SKM-1 (cell line): ENCODE results near the gene TMIGD2.
A peak's percentile ranks its signal among the peaks of the same experiment; 100 is the strongest.
"Not testable (repeated sequence)": the region's sequence is repeated elsewhere in the genome, so short reads cannot be mapped to it uniquely, and the experiment has no call there.

Experiments used
- DNase-seq: peaks from one replicate; lab custom pipeline; 2025; ENCODE audit not compliant: unreplicated experiment; lab: John Stamatoyannopoulos, UW

TMIGD2 gene

GRCh38 chr19:4268816-4269430, 33.3 kb downstream of the TMIGD2 start:
- DNase-seq, result no peak

GRCh38 chr19:4267901-4268815, 34.0 kb downstream of the TMIGD2 start:
- no peak for DNase-seq

- DNase-seq, result peak; percentile 15
Observed at GRCh38 chr19:4267101-4267900, 34.9 kb downstream of the TMIGD2 start.

- DNase-seq, result no peak
Observed at GRCh38 chr19:4266253-4267000, 35.8 kb downstream of the TMIGD2 start.

- DNase-seq, result no peak
Observed at GRCh38 chr19:4264812-4265211, 37.4 kb downstream of the TMIGD2 start.

- no peak for DNase-seq
Observed at GRCh38 chr19:4260613-4261191, 41.5 kb downstream of the TMIGD2 start.

DNA sequence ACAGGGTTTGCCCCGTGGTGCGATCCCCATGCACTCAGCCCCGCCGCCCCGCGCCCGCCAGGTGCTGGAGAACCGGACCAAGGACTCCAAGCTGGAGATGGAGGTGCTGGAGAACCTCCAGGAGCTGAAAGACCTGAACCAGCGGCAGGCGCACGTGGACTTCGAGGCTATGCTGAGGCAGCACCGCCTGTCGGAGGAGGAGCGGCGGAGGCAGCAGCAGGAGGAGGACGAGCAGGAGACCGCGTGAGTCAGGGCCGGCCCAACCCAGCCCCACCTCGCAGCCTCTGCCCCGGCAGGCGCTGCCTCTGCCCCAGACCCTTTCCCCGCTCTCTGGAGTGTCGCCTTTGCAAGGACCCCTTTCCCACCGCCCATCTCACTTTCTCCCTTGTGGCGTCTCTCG, 44.0 kb downstream of the TMIGD2 start:
- no peak for DNase-seq

- DNase-seq, result no peak
Observed at GRCh38 chr19:4257025-4257424, 45.2 kb downstream of the TMIGD2 start.

- DNase-seq, result no peak
Observed at GRCh38 chr19:4256563-4256962, 45.6 kb downstream of the TMIGD2 start.

DNA sequence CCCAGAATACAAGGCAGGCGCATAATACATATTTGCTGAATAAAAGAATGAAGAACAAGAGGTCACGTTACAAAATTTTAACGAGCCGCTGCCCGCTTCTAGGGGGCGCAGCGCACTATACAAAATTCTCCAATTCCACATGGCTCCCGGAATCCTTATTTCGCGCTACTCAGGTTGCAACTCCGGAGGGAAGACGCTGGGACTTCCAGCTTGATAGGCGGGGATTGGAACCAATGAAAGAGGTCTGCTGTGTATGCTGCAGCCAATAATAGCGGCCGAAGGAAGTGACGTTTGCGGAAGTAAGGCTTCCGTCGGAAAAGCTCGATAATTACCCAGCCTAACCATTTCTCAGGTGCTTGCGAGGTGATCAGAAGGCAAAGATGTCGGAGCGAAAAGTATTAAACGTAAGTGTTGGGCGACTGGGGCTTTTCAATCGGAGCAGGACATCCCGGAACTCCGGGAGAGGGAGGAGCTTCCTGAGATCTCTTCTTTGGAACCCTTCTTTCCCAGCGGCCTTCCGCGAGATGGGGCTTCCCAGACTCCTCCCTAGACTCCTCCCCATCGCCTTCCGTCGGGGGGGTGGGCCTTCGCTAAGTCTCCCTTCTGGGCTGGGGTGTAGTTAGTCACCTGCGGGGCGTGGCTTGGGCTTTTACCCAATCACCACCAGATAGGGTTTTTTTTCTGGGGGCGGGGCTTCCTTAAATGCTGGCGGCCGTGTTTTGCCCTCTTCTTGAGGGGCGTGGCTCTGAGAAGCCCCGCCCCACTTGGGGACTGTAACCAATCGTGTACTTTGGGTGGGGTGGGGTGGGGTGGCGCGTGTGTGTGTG, 55.2 kb downstream of the TMIGD2 start, which contains the start of gene YJU2:
YJU2 (plus strand) TSS at position 314 of the 827 bp plus-strand sequence; CDS start at position 381, 67 bp downstream.
- peak; percentile 98 for DNase-seq

- DNase-seq, result not testable (repeated sequence)
Observed at GRCh38 chr19:4245938-4246337, 56.3 kb downstream of the TMIGD2 start.
